ENCODE measurements around the gene DCAF15.

- TF ChIP-seq CTCF (IDR thresholded peaks at IDR 0.05; ENCODE audit: low read depth, low read length) (no peak), POLR2A (IDR thresholded peaks at IDR 0.05; ENCODE audit: extremely low read depth, insufficient read length) (no peak), MYC (IDR thresholded peaks at IDR 0.05; ENCODE audit: low read depth, low read length) (no peak)
Observed at GRCh38 chr19:13937479-13938300, 14.6 kb upstream of the DCAF15 start.

Measured in NB4 (cell line).